AG08396 (cell line): ENCODE data around the gene TGFBR2.
"Not testable (repeated sequence)": the region's sequence is repeated elsewhere in the genome, so short reads cannot be mapped to it uniquely, and the experiment has no call there.

Experiments
- DNase-seq: peaks from one replicate; pipeline ENCODE4 v3.0.0; 2012; ENCODE audit warnings: low spot score, mixed read lengths

The TGFBR2 gene

GRCh38 chr3:30658328-30659052 lies 52.1 kb downstream of the TGFBR2 start:
- DNase-seq = no peak

GRCh38 chr3:30659270-30660130 lies 53.1 kb downstream of the TGFBR2 start:
- peak; percentile 74 for DNase-seq

- no peak for DNase-seq
Observed at GRCh38 chr3:30660136-30660535, 53.7 kb downstream of the TGFBR2 start.

GRCh38 chr3:30660656-30661055 lies 54.3 kb downstream of the TGFBR2 start:
- no peak for DNase-seq

- DNase-seq = no peak
Observed at GRCh38 chr3:30661098-30661873, 54.9 kb downstream of the TGFBR2 start.

- DNase-seq = no peak
Observed at GRCh38 chr3:30662836-30663235, 56.4 kb downstream of the TGFBR2 start.

GRCh38 chr3:30663533-30664241 lies 57.3 kb downstream of the TGFBR2 start:
- no peak for DNase-seq

GRCh38 chr3:30664459-30664858 lies 58.1 kb downstream of the TGFBR2 start:
- DNase-seq = no peak

GRCh38 chr3:30664884-30665283 lies 58.5 kb downstream of the TGFBR2 start:
- no peak for DNase-seq

- no peak for DNase-seq
Observed at GRCh38 chr3:30665539-30665938, 59.1 kb downstream of the TGFBR2 start.

GRCh38 chr3:30666572-30667279 lies 60.3 kb downstream of the TGFBR2 start:
- DNase-seq = no peak

- DNase-seq = no peak
Observed at GRCh38 chr3:30667280-30667651, 60.9 kb downstream of the TGFBR2 start.

- DNase-seq = no peak
Observed at GRCh38 chr3:30668051-30668609, 61.7 kb downstream of the TGFBR2 start.

- DNase-seq = not testable (repeated sequence)
Observed at GRCh38 chr3:30669360-30669934, 63.0 kb downstream of the TGFBR2 start.

- DNase-seq = no peak
Observed at GRCh38 chr3:30670292-30670691, 63.9 kb downstream of the TGFBR2 start.

- DNase-seq = no peak
Observed at GRCh38 chr3:30671527-30672286, 65.3 kb downstream of the TGFBR2 start.

- DNase-seq = no peak
Observed at GRCh38 chr3:30672287-30672735, 65.9 kb downstream of the TGFBR2 start.

GRCh38 chr3:30672959-30673358 lies 66.6 kb downstream of the TGFBR2 start:
- no peak for DNase-seq

GRCh38 chr3:30673425-30674341 lies 67.3 kb downstream of the TGFBR2 start:
- no peak for DNase-seq
